Measurements from ENCODE around the gene CPSF4L. TPM values are rescaled to one million over a fixed set of nuclear protein-coding genes. Genes with fewer than 3 reads are reported as not detected.

CPSF4L gene
- total and polyA plus RNA-seq, 2 donors (not counting 3 experiments of a cell fraction or from before 2014, with no cell fraction given) = not detected

DNA sequence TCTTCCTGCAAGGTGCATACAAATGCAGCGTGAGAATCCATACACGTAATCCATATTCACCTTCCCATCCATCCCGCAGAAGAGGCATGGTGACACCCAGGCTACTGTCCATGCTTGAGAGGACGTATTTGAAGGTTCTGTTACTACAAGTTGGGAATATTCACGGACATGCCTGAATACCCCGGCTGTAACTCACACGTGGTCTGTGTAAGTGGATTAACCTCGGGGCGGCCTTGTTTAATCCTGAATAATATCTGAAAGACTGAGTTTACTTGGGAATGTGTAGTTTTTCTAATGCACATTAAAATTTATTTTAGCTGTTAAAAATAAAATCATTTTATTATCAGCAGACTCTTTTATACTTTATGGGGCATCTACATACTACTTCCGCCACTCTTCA lies 13.1 kb downstream of the CPSF4L start:
- Histone ChIP-seq H3K27me3 (ENCODE audit: control insufficient read depth in 2 of 2, insufficient read depth in 2 of 2, low read length in 2 of 2) (no peaks in the 10 kb centered on the region), H3K4me2 (ENCODE audit: insufficient read depth, low read length) (no peak overlapping the region), H3K36me3 (ENCODE audit: control insufficient read depth in 2 of 2, extremely low read depth in 1 of 2, insufficient read depth in 2 of 2, low read length in 2 of 2) (peaks cover 0 to 5% of the 10 kb centered on the region in 2 experiments), H3K4me1 (ENCODE audit: control insufficient read depth, extremely low read depth, insufficient read depth, low read length) (no peaks in the 10 kb centered on the region), H3K9me1 (replicated peaks; ENCODE audit: control insufficient read depth, extremely low read depth, insufficient read depth, low read length) (no peaks in the 10 kb centered on the region), H3K9ac (replicated peaks; ENCODE audit: extremely low read depth, insufficient read depth, low read length) (no peak overlapping the region), H3K79me2 (ENCODE audit: control insufficient read depth, insufficient read depth, low read length) (no peaks in the 10 kb centered on the region), H3K9me3 (replicated peaks; ENCODE audit: control insufficient read depth, insufficient read depth, low read length) (no peaks in the 10 kb centered on the region), H3K4me3 (replicated peaks in 1 of 3; ENCODE audit: insufficient read depth in 1 of 3, low read depth in 1 of 3, low read length in 3 of 3) (no peak overlapping the region), H2AFZ (ENCODE audit: low read depth, low read length) (no peak overlapping the region), H4K20me1 (replicated peaks; ENCODE audit: control insufficient read depth, extremely low read depth, insufficient read depth, low read length) (no peaks in the 10 kb centered on the region), H3K27ac (ENCODE audit: insufficient read depth, low read depth, low read length) (no peak overlapping the region)
- TF ChIP-seq GATA2 (IDR thresholded peaks at IDR 0.05; ENCODE audit: insufficient read depth, insufficient read length, low read depth, low read length) = no peak
- TF ChIP-seq, protein P1, sequence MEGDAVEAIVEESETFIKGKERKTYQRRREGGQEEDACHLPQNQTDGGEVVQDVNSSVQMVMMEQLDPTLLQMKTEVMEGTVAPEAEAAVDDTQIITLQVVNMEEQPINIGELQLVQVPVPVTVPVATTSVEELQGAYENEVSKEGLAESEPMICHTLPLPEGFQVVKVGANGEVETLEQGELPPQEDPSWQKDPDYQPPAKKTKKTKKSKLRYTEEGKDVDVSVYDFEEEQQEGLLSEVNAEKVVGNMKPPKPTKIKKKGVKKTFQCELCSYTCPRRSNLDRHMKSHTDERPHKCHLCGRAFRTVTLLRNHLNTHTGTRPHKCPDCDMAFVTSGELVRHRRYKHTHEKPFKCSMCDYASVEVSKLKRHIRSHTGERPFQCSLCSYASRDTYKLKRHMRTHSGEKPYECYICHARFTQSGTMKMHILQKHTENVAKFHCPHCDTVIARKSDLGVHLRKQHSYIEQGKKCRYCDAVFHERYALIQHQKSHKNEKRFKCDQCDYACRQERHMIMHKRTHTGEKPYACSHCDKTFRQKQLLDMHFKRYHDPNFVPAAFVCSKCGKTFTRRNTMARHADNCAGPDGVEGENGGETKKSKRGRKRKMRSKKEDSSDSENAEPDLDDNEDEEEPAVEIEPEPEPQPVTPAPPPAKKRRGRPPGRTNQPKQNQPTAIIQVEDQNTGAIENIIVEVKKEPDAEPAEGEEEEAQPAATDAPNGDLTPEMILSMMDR (IDR thresholded peaks at IDR 0.05; ENCODE audit: extremely low read depth in 1 of 2, insufficient read depth in 1 of 2, low read depth in 1 of 2, low read length in 2 of 2) = no peak
- TF ChIP-seq MYC (IDR thresholded peaks at IDR 0.05; ENCODE audit: low read depth, low read length) = no peak
- no peak for TF ChIP-seq FOS (IDR thresholded peaks at IDR 0.05; ENCODE audit: borderline replicate concordance, insufficient read depth, low read length)
- TF ChIP-seq, protein P2, sequence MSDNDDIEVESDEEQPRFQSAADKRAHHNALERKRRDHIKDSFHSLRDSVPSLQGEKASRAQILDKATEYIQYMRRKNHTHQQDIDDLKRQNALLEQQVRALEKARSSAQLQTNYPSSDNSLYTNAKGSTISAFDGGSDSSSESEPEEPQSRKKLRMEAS (IDR thresholded peaks at IDR 0.05; ENCODE audit: insufficient read depth, insufficient read length) = no peak
- no peak for TF ChIP-seq POLR2AphosphoS5 (IDR thresholded peaks at IDR 0.05; ENCODE audit: insufficient read depth, low read depth, low read length)
- no peak for TF ChIP-seq JUN (IDR thresholded peaks at IDR 0.05; ENCODE audit: borderline replicate concordance, insufficient read depth, insufficient read length, low read depth)
- TF ChIP-seq POLR2A (IDR thresholded peaks at IDR 0.05; ENCODE audit: low read depth, low read length) = no peak
- no peak for TF ChIP-seq EZH2 (IDR thresholded peaks at IDR 0.05; ENCODE audit: borderline replicate concordance, low read depth, low read length, severe bottlenecking)
- ChIA-PET POLR2A (no interaction called here), CTCF (interaction anchor here (1.1 to 7.4 kb wide), 4 partner anchors 52 to 692 kb away, joined by 6 to 73 read pairs (median 34); no protein-coding TSS in a partner anchor)
- intact Hi-C loops (cut with micrococcal nuclease) (no loop called here), dilution Hi-C loops (cut with MboI; ENCODE audit: extremely low pct_ligation_motif_present, low sequenced_read_pairs) (no loop called here)
- BruUV-seq (replicated peaks) = no TSS peak
- FAIRE-seq = no peak
- no peak for DNase-seq (ENCODE audit: low read depth, low spot score)

Data from endothelial cell of umbilical vein (primary cell).